BLaER1 (cell line): ENCODE results near the gene DRG2.

ENCODE experiments used
- H3K27ac ChIP-seq: shearing (Covaris generic); formaldehyde crosslinking; 2 replicates; pipeline ENCODE4 v1.8.1; 2022
- H3K27me3 ChIP-seq: shearing (Covaris generic); formaldehyde crosslinking; 2 replicates; pipeline ENCODE4 v1.8.1; 2022
- H3K36me3 ChIP-seq: shearing (Covaris generic); formaldehyde crosslinking; 2 replicates; pipeline ENCODE4 v1.8.1; 2022
- H3K4me1 ChIP-seq: shearing (Covaris generic); formaldehyde crosslinking; 2 replicates; pipeline ENCODE4 v1.8.1; 2022
- H3K4me2 ChIP-seq: shearing (Covaris generic); formaldehyde crosslinking; 2 replicates; pipeline ENCODE4 v1.8.1; 2022
- H3K4me3 ChIP-seq: shearing (Covaris generic); formaldehyde crosslinking; 2 replicates; pipeline ENCODE4 v1.8.1; 2022
- H3K9ac ChIP-seq: shearing (Covaris generic); formaldehyde crosslinking; 2 replicates; pipeline ENCODE4 v1.8.1; 2022
- H3K9me3 ChIP-seq: shearing (Covaris generic); formaldehyde crosslinking; 2 replicates; pipeline ENCODE4 v1.8.1; 2022
- H4K20me1 ChIP-seq: shearing (Covaris generic); formaldehyde crosslinking; 2 replicates; pipeline ENCODE4 v1.8.1; 2022
- Cebpa-rat ChIP-seq: shearing (Covaris generic); IDR thresholded peaks from 2 replicates; pipeline ENCODE4 v1.8.1; 2022

Gene DRG2

GRCh38 chr17:18101828-18102227 is 14.1 kb downstream of the DRG2 start:
- no peak overlapping the region for H3K9ac ChIP-seq
- no peaks in the 10 kb centered on the region for H3K27me3 ChIP-seq
- H3K9me3 ChIP-seq, result no peaks in the 10 kb centered on the region
- no peak overlapping the region for H3K27ac ChIP-seq
- peaks cover 80% of the 10 kb centered on the region for H3K36me3 ChIP-seq
- 0 out of 2 replicates have a peak overlapping the region, but pooled peaks have one; percentile 17 for H3K4me2 ChIP-seq
- H3K4me1 ChIP-seq, result peaks cover 56% of the 10 kb centered on the region
- H3K4me3 ChIP-seq, result no peak overlapping the region
- H4K20me1 ChIP-seq, result peaks cover 57% of the 10 kb centered on the region
- no peak for TF ChIP-seq Cebpa-rat

GRCh38 chr17:18102640-18103039 is 14.9 kb downstream of the DRG2 start:
- H3K4me3 ChIP-seq, result no peak overlapping the region
- peak overlapping the region; percentile 74 for H3K27ac ChIP-seq

GRCh38 chr17:18105027-18105426 is 17.3 kb downstream of the DRG2 start:
- peaks cover 31% of the 10 kb centered on the region for H4K20me1 ChIP-seq
- no peak overlapping the region for H3K4me3 ChIP-seq
- no peaks in the 10 kb centered on the region for H3K27me3 ChIP-seq
- no peak for TF ChIP-seq Cebpa-rat
- no peaks in the 10 kb centered on the region for H3K9me3 ChIP-seq
- peaks cover 48% of the 10 kb centered on the region for H3K36me3 ChIP-seq
- no peak overlapping the region for H3K9ac ChIP-seq
- H3K27ac ChIP-seq, result 0 out of 2 replicates have a peak overlapping the region, but pooled peaks have one; percentile 27
- H3K4me2 ChIP-seq, result no peak overlapping the region
- H3K4me1 ChIP-seq, result peaks cover 74% of the 10 kb centered on the region

More at GRCh38 chr17:18102640-18103039, 14.9 kb downstream of the DRG2 start:
- peak overlapping the region; percentile 56 for H3K9ac ChIP-seq
- H3K4me1 ChIP-seq, result peaks cover 64% of the 10 kb centered on the region
- no peaks in the 10 kb centered on the region for H3K27me3 ChIP-seq
- H3K36me3 ChIP-seq, result peaks cover 72% of the 10 kb centered on the region
- no peak for TF ChIP-seq Cebpa-rat
- H4K20me1 ChIP-seq, result peaks cover 52% of the 10 kb centered on the region
- peak overlapping the region; percentile 86 for H3K4me2 ChIP-seq
- H3K9me3 ChIP-seq, result no peaks in the 10 kb centered on the region

GRCh38 chr17:18105595-18105994 is 17.8 kb downstream of the DRG2 start:
- H3K9me3 ChIP-seq, result no peaks in the 10 kb centered on the region
- no peak overlapping the region for H3K4me2 ChIP-seq
- 0 out of 2 replicates have a peak overlapping the region, but pooled peaks have one; percentile 27 for H3K27ac ChIP-seq
- peaks cover 69% of the 10 kb centered on the region for H3K4me1 ChIP-seq
- 0 out of 2 replicates have a peak overlapping the region, but pooled peaks have one; percentile 10 for H3K9ac ChIP-seq
- TF ChIP-seq Cebpa-rat, result no peak
- no peaks in the 10 kb centered on the region for H3K27me3 ChIP-seq
- H3K36me3 ChIP-seq, result peaks cover 42% of the 10 kb centered on the region
- no peak overlapping the region for H3K4me3 ChIP-seq
- H4K20me1 ChIP-seq, result peaks cover 25% of the 10 kb centered on the region

GRCh38 chr17:18106211-18106610 is 18.5 kb downstream of the DRG2 start:
- H3K4me1 ChIP-seq, result peaks cover 63% of the 10 kb centered on the region
- no peaks in the 10 kb centered on the region for H3K9me3 ChIP-seq
- H3K36me3 ChIP-seq, result peaks cover 36% of the 10 kb centered on the region
- TF ChIP-seq Cebpa-rat, result no peak
- no peak overlapping the region for H3K4me3 ChIP-seq
- no peak overlapping the region for H3K9ac ChIP-seq
- H3K27me3 ChIP-seq, result no peaks in the 10 kb centered on the region
- H4K20me1 ChIP-seq, result peaks cover 19% of the 10 kb centered on the region
- H3K4me2 ChIP-seq, result no peak overlapping the region
- 0 out of 2 replicates have a peak overlapping the region, but pooled peaks have one; percentile 5 for H3K27ac ChIP-seq

GRCh38 chr17:18107061-18107790 is 19.5 kb downstream of the DRG2 start:
- H3K4me1 ChIP-seq, result peaks cover 53% of the 10 kb centered on the region
- H3K36me3 ChIP-seq, result peaks cover 27% of the 10 kb centered on the region
- peak overlapping the region; percentile 79 for H3K27ac ChIP-seq
- H4K20me1 ChIP-seq, result peaks cover 9% of the 10 kb centered on the region
- TF ChIP-seq Cebpa-rat, result no peak
- peak overlapping the region; percentile 66 for H3K4me2 ChIP-seq
- H3K9ac ChIP-seq, result peak overlapping the region; percentile 57
- no peaks in the 10 kb centered on the region for H3K27me3 ChIP-seq
- H3K4me3 ChIP-seq, result no peak overlapping the region
- no peaks in the 10 kb centered on the region for H3K9me3 ChIP-seq

- Histone ChIP-seq H3K4me1 (peaks cover 47% of the 10 kb centered on the region), H3K9me3 (no peaks in the 10 kb centered on the region), H3K27me3 (no peaks in the 10 kb centered on the region), H3K9ac (peak overlapping the region; percentile 57), H3K4me2 (peak overlapping the region; percentile 66), H3K36me3 (peaks cover 27% of the 10 kb centered on the region), H3K27ac (peak overlapping the region; percentile 79), H3K4me3 (no peak overlapping the region), H4K20me1 (peaks cover 6% of the 10 kb centered on the region)
- TF ChIP-seq Cebpa-rat, result no peak
Observed at GRCh38 chr17:18107971-18108370, 20.2 kb downstream of the DRG2 start.

GRCh38 chr17:18108401-18109312 is 20.9 kb downstream of the DRG2 start, which contains the start of gene MYO15A:
Gene MYO15A, plus strand, starts transcription at chr17:18108756. Its CDS starts 10,045 bp downstream, at chr17:18118801.
- Histone ChIP-seq H4K20me1 (no peaks in the 10 kb centered on the region), H3K4me2 (peak within 1 kb of the TSS; percentile 66), H3K36me3 (peaks cover 26% of the 10 kb centered on the region), H3K4me1 (peaks cover 47% of the 10 kb centered on the region), H3K9ac (peak within 1 kb of the TSS; percentile 57), H3K27ac (peak within 1 kb of the TSS; percentile 79), H3K27me3 (no peaks in the 10 kb centered on the region), H3K9me3 (no peaks in the 10 kb centered on the region), H3K4me3 (no peak within 1 kb of the TSS)
- no peak for TF ChIP-seq Cebpa-rat

GRCh38 chr17:18109935-18110485 is 22.3 kb downstream of the DRG2 start:
- Histone ChIP-seq H3K9ac (no peak overlapping the region), H3K27ac (no peak overlapping the region), H3K4me1 (peaks cover 50% of the 10 kb centered on the region), H3K4me2 (no peak overlapping the region), H3K4me3 (no peak overlapping the region), H3K9me3 (no peaks in the 10 kb centered on the region), H3K27me3 (no peaks in the 10 kb centered on the region), H3K36me3 (peaks cover 13% of the 10 kb centered on the region), H4K20me1 (no peaks in the 10 kb centered on the region)
- no peak for TF ChIP-seq Cebpa-rat
